ENCODE data around the gene OR10D3.

Gene OR10D3, protein sequence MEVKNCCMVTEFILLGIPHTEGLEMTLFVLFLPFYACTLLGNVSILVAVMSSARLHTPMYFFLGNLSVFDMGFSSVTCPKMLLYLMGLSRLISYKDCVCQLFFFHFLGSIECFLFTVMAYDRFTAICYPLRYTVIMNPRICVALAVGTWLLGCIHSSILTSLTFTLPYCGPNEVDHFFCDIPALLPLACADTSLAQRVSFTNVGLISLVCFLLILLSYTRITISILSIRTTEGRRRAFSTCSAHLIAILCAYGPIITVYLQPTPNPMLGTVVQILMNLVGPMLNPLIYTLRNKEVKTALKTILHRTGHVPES

GRCh38 chr11:124183068-124183467 is at the start of gene OR10D3:
OR10D3 (plus strand) TSS chr11:124183345; CDS start chr11:124185270, 1,925 bp downstream.
- no peak for DNase-seq (ENCODE audit: low spot score)
- TF ChIP-seq, protein P1, sequence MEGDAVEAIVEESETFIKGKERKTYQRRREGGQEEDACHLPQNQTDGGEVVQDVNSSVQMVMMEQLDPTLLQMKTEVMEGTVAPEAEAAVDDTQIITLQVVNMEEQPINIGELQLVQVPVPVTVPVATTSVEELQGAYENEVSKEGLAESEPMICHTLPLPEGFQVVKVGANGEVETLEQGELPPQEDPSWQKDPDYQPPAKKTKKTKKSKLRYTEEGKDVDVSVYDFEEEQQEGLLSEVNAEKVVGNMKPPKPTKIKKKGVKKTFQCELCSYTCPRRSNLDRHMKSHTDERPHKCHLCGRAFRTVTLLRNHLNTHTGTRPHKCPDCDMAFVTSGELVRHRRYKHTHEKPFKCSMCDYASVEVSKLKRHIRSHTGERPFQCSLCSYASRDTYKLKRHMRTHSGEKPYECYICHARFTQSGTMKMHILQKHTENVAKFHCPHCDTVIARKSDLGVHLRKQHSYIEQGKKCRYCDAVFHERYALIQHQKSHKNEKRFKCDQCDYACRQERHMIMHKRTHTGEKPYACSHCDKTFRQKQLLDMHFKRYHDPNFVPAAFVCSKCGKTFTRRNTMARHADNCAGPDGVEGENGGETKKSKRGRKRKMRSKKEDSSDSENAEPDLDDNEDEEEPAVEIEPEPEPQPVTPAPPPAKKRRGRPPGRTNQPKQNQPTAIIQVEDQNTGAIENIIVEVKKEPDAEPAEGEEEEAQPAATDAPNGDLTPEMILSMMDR (IDR thresholded peaks at IDR 0.05; ENCODE audit: extremely low read depth, missing control alignments): no peak

DNA sequence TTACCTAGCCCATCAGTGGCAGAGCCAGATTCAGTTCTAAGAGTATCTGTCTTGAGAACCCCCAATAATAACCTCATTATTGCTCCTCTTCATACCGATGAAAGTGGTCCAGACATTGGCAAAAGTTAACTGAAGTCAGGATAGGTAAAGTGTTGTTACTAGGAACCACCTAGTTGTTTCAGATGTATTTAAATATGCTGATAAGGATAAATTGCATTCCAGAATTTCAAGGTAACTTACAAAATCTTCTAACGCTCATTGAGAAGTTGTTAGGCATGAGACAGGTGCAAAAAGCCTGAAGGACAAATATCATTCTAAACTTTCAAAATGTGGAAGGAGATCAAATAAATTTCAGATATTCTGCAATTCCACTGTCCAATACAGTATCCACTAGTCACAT is 40.1 kb upstream of the OR10D3 start:
- no peak for DNase-seq (ENCODE audit: low spot score)
- TF ChIP-seq, protein P1 (IDR thresholded peaks at IDR 0.05; ENCODE audit: extremely low read depth, missing control alignments): no peak

DNA sequence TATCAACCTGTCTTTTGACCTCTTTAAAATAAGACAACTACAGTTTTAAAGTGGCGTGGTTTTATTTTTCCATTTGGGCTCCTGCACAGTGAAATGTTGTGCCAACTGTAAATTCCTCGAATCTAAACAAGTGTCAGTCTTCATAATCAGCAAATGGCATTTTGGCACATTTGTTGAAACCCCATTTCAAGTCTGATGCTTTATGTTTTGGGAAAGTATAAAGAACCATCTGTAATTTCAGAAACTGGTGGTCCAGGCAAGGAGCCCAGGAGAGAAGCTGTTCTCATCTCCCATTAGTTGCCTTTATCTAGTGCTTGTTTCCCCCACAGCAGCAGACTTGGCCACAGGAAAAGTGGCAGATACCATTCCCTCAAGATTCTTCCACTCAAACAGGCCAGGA is 35.2 kb upstream of the OR10D3 start:
- TF ChIP-seq, protein P1 (IDR thresholded peaks at IDR 0.05; ENCODE audit: extremely low read depth, missing control alignments): no peak
- no peak for DNase-seq (ENCODE audit: low spot score)

DNA sequence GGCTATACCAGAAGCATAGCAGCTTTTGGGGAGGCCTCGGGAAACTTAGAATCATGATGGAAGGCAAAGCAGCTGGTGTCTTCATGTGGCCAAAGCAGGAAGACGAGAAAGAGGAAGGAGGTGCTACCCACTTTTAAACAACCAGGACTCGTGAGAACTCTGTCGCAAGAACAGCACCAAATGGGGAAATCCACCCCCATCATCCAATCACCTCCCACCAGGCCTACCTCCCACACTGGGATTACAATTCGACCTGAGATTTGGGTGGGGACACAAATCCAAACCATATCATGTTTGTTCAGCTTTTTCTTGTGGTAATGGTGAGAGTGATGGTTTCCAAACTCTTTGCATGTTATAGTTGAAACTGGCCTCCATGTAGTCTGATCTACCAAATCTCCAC is 32.5 kb upstream of the OR10D3 start:
- no peak for DNase-seq (ENCODE audit: low spot score)
- TF ChIP-seq, protein P1 (IDR thresholded peaks at IDR 0.05; ENCODE audit: extremely low read depth, missing control alignments): no peak

GRCh38 chr11:124152770-124153407 is 30.3 kb upstream of the OR10D3 start:
- TF ChIP-seq, protein P1 (IDR thresholded peaks at IDR 0.05; ENCODE audit: extremely low read depth, missing control alignments): no peak

GRCh38 chr11:124153821-124154220 is 29.3 kb upstream of the OR10D3 start:
- TF ChIP-seq, protein P1 (IDR thresholded peaks at IDR 0.05; ENCODE audit: extremely low read depth, missing control alignments): no peak
- no peak for DNase-seq (ENCODE audit: low spot score)

More at GRCh38 chr11:124152770-124153407, 30.3 kb upstream of the OR10D3 start:
- DNase-seq (ENCODE audit: low spot score): no peak

DNA sequence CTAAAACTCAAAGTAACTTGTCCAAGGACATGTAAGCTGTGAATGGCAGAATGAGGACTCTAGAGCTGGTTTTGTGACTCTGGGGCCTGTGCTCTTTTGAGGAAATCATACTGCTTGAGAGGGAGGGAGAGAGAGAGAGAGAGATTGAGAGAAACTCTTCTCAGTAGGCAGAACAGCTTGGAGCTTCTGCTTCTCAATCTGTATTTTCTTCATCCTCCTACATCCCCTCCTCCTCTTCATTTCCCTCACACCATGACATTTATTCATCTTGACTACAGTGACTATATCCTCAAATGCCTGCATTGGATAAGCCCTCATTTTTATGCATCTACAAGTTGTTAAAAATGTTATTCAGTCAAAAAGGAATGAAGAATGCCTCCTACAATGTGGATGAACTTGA is 23.7 kb upstream of the OR10D3 start:
- no peak for DNase-seq (ENCODE audit: low spot score)
- TF ChIP-seq, protein P1 (IDR thresholded peaks at IDR 0.05; ENCODE audit: extremely low read depth, missing control alignments): no peak

All from GM20000 (cell line).